Activated B cell treated with CpG ODN at 0.5 μM for 24 hours (primary cell): ENCODE data around the gene PGF. TPM values are rescaled to one million over a fixed set of nuclear protein-coding genes. Genes with fewer than 3 reads are reported as not detected.

Source experiments
- ATAC-seq: fragments of 200-7000 bp; cut with Tn5 transposase; one replicate; pipeline ENCODE4 v1.10.0; 2021; ENCODE audit warnings: low read depth, mild to moderate bottlenecking, moderate library complexity
- CTCF ChIA-PET: fragments of 350-600 bp; sonication (Branson Sonifier 250); formaldehyde crosslinking; loops from one replicate; lab custom pipeline; 2021; ENCODE audit warnings: antibody characterized with exemption; lab: Charles Lee
- POLR2A ChIA-PET: fragments of 350-600 bp; sonication (Branson Sonifier 250); formaldehyde crosslinking; loops from one replicate; lab custom pipeline; 2021; ENCODE audit warnings: antibody characterized with exemption; lab: Charles Lee
- DNase-seq: peaks from one replicate; pipeline ENCODE4 v3.0.0; 2022
- H3K27ac Mint-ChIP-seq: one replicate; pipeline ENCODE4 v1.8.0; 2020; ENCODE audit warnings: mixed read lengths
- H3K27me3 Mint-ChIP-seq: one replicate; pipeline ENCODE4 v1.8.0; 2021; ENCODE audit warnings: mixed read lengths
- H3K36me3 Mint-ChIP-seq: one replicate; pipeline ENCODE4 v1.8.0; 2021; ENCODE audit warnings: low read depth, mixed read lengths
- H3K4me1 Mint-ChIP-seq: one replicate; pipeline ENCODE4 v1.8.0; 2021; ENCODE audit warnings: mixed read lengths
- H3K4me3 Mint-ChIP-seq: one replicate; pipeline ENCODE4 v1.8.0; 2020; ENCODE audit warnings: mild to moderate bottlenecking, mixed read lengths
- H3K9me3 Mint-ChIP-seq: one replicate; pipeline ENCODE4 v1.8.0; 2020; ENCODE audit warnings: mixed read lengths
- intact Hi-C: fragments of 100-400 bp; cut with micrococcal nuclease; formaldehyde crosslinking; loops from one replicate; pipeline ENCODE4 v1.15.1; 2024
- total RNA-seq: library from RNA; stranded (reverse); gene quantifications from 2 replicates; pipeline ENCODE4 v1.2.3, GENCODE V29; 2022
- TF ChIP-seq, protein P1 (sequence below): fragments of 200-600 bp; IDR thresholded peaks from one replicate; pipeline ENCODE4 v1.8.0; 2022; ENCODE audit warnings: antibody characterized with exemption, mild to moderate bottlenecking

The PGF gene
- total RNA-seq, 1 donor from 2014 or later = not detected

DNA sequence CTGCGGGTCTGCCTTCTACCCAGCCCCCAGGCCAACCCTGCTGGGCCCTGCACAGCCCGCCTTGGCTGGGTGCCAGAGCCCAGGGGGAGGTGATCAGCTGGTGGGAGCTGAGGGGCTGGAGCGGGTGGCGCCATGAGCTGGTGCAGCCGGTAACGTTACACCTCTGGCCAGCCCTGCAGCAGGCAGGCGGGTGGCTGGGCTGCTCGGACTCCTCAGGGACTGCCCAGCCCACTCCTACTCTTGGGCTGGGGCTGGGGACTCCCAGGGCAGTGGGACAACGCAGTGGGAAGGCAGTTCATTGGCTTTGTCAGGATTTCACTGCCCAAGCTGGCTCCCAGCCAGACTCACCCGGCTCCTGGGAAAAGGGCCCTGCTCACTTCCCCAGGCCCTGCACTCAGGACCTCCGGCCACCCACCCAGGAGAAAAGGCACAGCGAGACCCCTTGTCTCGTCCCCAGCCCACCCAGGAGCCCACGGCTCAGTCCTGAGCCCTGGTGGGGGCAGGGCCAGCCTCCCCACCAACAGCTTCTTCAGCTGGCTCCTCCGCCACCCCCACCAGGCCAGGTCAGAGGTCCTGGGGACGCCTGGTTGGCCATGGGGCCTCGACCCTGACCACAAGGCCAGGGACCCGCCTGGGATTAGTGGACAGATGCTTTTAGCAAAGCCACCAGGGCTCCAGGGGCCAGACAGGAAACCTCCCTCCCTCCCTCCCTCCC, 1.0 kb downstream of the PGF start:
- no peak overlapping the region for H3K4me3 Mint-ChIP-seq
- H3K9me3 Mint-ChIP-seq = no peaks in the 10 kb centered on the region
- TF ChIP-seq, protein P1, sequence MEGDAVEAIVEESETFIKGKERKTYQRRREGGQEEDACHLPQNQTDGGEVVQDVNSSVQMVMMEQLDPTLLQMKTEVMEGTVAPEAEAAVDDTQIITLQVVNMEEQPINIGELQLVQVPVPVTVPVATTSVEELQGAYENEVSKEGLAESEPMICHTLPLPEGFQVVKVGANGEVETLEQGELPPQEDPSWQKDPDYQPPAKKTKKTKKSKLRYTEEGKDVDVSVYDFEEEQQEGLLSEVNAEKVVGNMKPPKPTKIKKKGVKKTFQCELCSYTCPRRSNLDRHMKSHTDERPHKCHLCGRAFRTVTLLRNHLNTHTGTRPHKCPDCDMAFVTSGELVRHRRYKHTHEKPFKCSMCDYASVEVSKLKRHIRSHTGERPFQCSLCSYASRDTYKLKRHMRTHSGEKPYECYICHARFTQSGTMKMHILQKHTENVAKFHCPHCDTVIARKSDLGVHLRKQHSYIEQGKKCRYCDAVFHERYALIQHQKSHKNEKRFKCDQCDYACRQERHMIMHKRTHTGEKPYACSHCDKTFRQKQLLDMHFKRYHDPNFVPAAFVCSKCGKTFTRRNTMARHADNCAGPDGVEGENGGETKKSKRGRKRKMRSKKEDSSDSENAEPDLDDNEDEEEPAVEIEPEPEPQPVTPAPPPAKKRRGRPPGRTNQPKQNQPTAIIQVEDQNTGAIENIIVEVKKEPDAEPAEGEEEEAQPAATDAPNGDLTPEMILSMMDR = no peak
- peaks cover 11% of the 10 kb centered on the region for H3K27me3 Mint-ChIP-seq
- POLR2A ChIA-PET = interaction anchor here (0.6 to 1.6 kb wide), 2 partner anchors 14 to 170 kb away, joined by 3 to 4 read pairs; no protein-coding TSS in a partner anchor
- no peaks in the 10 kb centered on the region for H3K4me1 Mint-ChIP-seq
- DNase-seq (no peak), ATAC-seq (no peak)
- no peak overlapping the region for H3K27ac Mint-ChIP-seq
- intact Hi-C loops = loop anchor here (2.0 kb wide), 1 partner anchor 14 kb away; no protein-coding TSS in a partner anchor
- CTCF ChIA-PET = no interaction called here
- H3K36me3 Mint-ChIP-seq = no peaks in the 10 kb centered on the region

DNA sequence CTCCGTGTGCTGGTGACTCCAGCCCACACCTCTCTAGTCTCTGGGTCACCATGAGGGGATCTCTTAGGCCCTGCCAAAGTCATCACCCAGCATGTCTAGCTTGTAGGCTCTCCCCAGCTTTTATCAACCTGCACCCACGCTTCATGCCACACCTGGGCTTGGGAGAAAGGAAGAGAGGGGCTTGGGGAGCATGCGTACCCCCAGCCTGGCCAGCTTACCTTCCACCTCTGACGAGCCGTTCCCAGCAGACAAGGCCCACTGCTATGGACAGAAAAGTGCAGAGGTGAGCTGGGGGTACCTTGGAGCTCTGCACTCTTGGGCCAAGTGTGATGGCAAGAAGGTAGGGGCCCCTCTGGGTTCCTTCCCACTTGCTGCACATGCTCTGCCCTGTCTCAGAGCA, 1.7 kb downstream of the PGF start:
- TF ChIP-seq, protein P1 = no peak
- Mint-ChIP-seq H3K36me3 (no peaks in the 10 kb centered on the region), H3K27me3 (peaks cover 11% of the 10 kb centered on the region), H3K27ac (no peak overlapping the region), H3K4me3 (no peak overlapping the region), H3K4me1 (no peaks in the 10 kb centered on the region), H3K9me3 (no peaks in the 10 kb centered on the region)
- ATAC-seq = no peak
- intact Hi-C loops = loop anchor here (2.0 kb wide), 1 partner anchor 15 kb away; no protein-coding TSS in a partner anchor
- CTCF ChIA-PET = no interaction called here
- POLR2A ChIA-PET = no interaction called here
- DNase-seq = no peak

DNA sequence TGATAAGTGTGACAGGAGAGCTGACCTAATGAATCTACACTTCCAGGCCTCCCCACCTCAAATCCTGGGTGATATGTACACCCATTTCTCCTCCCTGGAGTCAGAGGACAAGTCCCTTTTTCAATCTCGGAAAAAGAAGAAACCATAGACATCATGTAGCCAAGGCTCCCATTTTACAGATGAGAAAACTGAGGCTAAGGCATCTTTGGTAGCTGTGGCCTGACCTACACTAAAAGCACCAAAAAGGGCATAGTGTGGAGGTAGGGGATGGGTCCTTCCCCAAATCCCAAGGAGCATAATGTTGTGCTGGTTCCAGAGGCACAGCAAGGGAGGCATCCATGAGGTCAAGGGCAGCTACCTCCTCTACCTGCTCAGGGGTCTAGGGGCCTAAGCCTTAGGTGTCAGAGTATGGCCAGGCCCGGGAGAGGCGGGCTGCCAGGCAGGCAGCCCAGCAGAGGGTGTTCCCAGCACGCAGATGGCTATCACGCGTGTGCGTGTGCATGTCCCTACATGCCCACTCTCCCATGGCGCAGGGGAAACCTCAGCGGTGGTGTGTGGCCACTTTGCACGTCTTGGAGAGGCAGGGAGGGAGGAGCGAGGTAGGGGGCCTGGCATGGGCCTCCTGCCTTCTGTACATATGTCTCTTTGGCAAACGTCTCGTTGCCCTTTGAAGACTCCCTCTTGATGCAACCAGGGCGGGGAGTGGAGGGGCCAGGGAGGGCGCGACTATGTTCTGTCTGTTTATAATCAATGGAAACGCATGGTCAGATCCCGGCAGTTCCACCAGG, 2.5 kb downstream of the PGF start:
- H3K27me3 Mint-ChIP-seq = peaks cover 11% of the 10 kb centered on the region
- H3K36me3 Mint-ChIP-seq = no peaks in the 10 kb centered on the region
- ChIA-PET CTCF (no interaction called here), POLR2A (no interaction called here)
- no peaks in the 10 kb centered on the region for H3K9me3 Mint-ChIP-seq
- H3K4me3 Mint-ChIP-seq = no peak overlapping the region
- ATAC-seq (no peak), DNase-seq (no peak)
- intact Hi-C loops = no loop called here
- H3K4me1 Mint-ChIP-seq = no peaks in the 10 kb centered on the region
- no peak overlapping the region for H3K27ac Mint-ChIP-seq
- TF ChIP-seq, protein P1 = no peak

DNA sequence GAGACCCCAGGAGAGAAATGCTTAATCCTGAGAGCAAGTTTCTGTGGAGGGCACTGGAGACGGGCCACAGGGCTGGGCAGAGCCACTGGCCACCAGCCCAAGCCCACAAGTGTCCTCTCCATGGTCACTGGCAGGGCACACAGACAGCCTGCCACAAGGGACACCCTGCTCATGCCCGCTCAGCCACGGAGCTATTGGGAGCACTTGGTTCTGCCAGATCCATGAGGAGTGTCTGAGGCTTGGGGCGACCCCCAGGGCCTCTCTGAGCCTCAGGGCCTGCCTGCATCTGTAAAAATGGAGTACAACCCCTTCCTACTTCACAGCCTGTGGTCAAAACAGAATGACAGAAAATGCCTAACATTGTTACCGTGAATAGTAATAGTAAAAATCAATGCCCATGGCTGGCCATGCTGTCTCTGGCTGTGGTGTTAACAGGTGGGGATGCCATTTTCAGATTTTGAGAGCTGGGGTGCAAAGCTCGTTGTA, 3.2 kb downstream of the PGF start:
- intact Hi-C loops = no loop called here
- ChIA-PET POLR2A (no interaction called here), CTCF (no interaction called here)
- Mint-ChIP-seq H3K4me1 (no peaks in the 10 kb centered on the region), H3K36me3 (no peaks in the 10 kb centered on the region), H3K27ac (no peak overlapping the region), H3K27me3 (peaks cover 11% of the 10 kb centered on the region), H3K9me3 (no peaks in the 10 kb centered on the region), H3K4me3 (no peak overlapping the region)
- ATAC-seq (no peak), DNase-seq (no peak)
- TF ChIP-seq, protein P1 = no peak
